ENCODE results near the gene SMARCAD1.

GRCh38 chr4:94221916-94222315 lies 14.3 kb downstream of the SMARCAD1 start:
- TF ChIP-seq CTCF (IDR thresholded peaks at IDR 0.05) (no peak), POLR2AphosphoS5 (IDR thresholded peaks at IDR 0.05) (no peak), EP300 (IDR thresholded peaks at IDR 0.05) (no peak)

Measured in stomach (tissue), 4 donors.